ENCODE results near the gene UBR3. TPM values are rescaled to one million over a fixed set of nuclear protein-coding genes. Genes with fewer than 3 reads are reported as not detected.

UBR3 gene
- total RNA-seq, 1 experiment from 2014 or later, result 9.6 TPM

DNA sequence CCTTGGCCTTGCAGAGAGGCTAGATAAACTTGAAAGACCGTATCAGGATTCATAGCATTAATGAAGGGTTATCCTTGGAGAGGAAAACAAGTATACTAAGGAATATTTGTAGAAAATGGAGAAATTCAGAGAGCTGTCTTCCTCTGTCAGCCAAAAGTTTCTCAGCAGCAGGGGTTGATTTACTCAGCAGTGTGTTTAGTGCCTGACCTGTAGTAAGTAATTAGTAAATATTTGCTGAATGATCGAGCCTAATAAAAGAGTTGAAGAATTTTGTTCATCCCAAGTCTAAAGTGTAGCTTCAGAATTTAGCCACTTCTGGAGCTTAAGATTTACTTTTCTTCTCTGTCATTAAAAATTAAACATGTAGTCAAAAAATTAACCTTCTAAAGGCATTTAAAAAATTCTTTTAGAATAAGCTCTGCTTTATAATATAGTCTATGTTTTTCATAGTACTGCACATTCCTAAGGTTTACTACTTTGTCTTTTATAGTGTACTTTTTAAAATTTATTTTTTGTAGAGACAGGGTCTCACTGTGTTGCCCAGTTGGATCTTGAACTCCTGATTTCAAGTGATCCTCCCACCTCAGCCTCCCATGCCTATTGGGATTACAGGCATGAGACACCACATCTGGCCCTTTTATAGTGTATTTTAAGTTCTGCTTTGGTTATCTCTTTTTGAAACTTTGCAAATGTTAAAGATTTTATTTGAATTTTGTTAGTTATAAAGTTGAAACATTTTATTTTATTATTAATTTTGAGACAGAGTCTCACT, 212.3 kb downstream of the UBR3 start:
- no peak for DNase-seq (ENCODE audit: low spot score)

DNA sequence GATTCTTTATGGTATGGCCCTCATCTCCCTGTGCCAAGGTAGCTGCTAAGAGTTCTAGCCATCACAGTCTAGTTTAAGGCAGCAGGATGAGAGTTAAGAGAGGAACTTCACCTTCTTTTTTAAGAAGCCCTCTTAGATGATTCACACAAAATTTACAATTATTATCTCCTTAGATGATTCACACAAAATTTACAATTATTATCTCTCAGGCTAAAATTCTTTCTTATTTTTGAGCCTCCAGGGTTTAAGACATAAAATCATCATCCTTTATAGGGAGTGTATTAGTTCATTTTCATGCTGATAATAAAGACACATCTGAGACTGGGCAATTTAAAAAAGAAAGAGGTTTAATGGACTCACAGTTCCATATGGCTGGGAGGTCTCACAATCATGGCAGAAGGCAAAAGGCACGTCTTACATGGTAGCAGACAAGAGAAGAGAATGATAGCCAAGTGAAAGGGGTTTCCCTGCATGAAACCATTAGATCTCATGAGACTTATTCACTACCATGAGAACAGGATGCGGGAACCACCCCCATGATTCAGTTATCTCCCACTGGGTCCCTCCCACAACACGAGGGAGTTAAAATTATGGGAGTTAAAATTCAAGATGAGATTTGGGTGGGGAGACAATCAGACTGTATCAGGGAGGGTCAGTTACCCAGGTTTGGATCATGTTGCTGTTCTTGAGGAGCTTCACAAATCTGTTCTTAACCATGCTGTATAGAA, 217.7 kb downstream of the UBR3 start:
- no peak for DNase-seq (ENCODE audit: low spot score)

DNA sequence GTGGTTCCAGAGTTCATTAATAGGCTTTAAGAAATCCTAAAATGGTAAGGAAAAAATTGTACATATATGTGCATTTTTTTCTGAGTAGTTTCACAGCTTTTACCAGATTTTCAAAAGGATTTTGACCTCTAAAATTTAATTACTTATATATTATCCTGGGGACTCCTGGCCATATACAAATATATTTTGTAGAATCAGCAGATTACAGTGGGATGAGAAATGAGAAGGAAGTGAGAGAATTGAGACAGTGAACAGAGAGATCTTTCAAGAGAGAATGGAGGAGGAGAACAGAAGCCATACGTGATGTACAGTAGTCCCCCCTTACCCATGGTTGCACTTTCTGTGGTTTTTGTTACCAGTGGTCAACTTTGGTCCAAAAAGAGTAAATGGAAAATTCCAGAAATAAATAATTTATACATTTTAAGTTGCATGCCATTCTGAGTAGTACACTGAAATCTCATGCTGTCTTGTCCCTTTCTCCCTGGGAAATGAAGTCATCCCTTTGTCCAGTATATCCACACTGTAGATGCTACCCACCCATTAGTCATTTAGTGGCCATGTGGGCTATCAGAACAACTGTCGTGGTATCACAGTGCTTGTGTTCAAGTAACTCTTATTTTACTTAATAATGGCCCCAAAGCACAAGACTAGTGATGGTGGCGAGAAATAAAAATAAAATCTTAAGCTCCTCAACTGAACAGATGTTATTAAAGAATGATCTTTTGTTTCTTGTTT, 220.2 kb downstream of the UBR3 start:
- DNase-seq (ENCODE audit: low spot score), result no peak

DNA sequence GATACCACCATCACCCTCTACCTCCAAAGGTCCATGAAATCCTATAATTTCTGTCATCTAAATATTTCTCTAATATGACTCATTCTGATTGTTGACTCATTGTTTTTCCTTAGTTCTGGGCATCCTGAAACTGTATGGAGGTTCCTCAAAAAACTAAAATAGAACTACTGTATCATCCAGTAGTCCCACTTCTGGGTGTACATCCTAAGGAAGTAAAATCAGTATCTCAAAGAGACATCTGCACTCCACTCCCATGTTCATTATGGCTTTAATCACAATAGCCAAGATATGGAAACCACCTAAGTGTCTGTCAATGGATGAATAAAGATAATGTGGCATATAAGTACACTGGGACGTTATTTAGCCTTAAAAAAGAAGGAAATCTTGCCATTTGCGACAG, 224.9 kb downstream of the UBR3 start:
- no peak for DNase-seq (ENCODE audit: low spot score)

DNA sequence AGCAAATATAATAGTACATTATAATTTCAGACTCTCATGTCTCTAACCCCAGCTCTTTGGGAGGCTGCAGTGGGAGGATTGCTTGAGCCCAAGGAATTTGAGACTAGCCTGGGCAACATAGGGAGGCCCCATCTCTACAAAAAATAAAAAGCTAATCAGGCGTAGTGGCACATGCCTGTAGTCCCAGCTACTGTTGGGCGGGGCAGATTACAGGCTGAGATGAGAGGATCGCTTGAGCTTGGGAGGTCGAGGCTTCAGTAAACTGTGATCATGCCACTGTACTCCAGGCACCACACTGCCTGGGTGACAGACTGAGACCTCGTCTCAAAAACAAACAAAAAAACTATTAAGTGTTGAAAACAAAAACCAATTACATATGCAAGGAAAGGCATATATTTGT, 227.7 kb downstream of the UBR3 start:
- DNase-seq (ENCODE audit: low spot score), result no peak

DNA sequence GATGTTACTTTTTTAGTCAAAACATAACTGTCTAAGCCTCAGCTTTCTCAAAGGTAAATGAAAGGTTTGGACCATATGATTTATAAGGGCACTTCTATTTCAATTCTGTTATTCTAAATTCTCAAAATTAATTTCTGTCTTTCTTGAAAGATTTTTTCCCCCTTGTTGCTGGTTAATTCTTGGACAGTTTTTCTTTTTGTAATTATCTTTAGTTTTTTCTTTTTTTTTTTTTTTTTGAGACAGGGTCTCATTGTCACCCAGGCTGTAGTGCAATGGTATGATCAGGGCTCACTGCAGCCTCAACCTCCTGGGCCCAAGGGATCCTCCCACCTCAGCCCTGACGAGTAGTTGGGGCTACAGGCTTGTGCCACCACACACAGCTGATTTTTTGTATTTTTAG, 229.6 kb downstream of the UBR3 start:
- DNase-seq (ENCODE audit: low spot score), result no peak

DNA sequence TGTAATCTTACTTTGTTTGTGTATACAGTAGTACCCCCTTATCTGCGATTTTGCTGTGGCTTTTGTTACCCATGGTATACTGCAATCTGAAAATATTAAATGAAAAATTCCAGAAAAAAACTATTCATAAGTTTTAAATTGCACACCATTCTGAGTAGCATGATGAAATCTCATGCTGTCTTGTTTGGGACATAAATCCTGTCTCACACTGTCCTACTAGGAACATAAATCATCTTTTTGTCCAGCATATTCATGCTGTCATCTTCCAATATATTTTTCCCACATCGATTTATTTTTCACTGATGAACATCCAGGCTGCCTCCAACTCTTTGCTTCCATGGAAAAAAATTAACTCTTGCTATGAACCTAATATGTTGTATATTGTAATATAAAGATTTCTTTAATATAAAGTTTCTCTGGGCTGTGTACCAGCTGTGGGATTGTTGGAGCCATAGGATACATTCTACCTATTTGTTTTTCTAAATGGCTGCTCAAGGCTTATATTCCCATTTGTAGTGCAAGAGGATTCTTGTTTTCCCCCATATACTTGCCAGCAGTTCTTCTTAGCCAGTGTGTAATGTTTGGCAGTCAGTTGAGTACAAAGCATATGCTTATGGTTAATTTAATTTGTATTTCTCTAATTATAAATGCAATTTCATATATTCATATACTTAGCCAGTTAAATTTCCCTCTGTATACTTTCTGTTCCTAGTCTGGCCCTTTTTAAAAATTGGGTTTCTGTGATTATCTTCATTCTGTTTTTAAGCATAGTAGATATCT, 236.4 kb downstream of the UBR3 start:
- DNase-seq (ENCODE audit: low spot score), result no peak

DNA sequence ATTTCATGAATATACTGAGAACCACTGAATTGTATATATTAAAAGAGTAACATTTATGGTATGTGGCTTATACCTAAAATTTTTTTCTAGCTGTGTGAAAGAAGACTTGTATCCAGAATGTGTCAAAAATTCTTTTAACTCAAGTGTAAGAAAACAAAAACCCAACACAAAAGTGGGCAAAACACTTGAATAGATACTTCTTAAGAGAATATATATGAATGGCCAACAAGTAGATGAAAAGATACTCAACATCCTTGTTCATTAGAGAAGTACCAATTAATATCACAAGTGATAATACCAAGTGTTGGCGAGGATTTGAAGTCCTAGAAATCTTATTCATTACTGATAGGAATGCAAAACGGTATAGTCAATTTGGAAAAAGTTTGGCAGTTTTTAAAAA, 243.5 kb downstream of the UBR3 start:
- no peak for DNase-seq (ENCODE audit: low spot score)

DNA sequence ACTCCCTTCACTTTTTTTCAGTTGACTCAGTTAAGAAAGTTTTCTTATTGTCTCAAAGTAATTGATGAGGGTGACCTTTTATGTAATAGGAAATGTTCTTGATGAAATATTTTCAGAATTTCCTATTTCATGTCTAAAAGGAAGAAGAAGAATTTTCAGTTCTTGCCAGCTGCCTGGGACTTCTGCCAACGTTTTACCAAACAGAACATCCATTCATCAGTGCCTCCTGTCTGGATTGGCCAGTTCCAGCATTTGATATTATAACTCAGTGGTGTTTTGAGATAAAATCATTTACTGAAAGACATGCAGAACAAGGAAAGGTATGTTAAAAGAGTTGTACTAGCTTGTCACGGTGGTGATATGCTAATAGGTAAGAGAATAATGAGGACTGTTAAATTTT, 246.0 kb downstream of the UBR3 start:
- peak; percentile 61 for DNase-seq (ENCODE audit: low spot score)

DNA sequence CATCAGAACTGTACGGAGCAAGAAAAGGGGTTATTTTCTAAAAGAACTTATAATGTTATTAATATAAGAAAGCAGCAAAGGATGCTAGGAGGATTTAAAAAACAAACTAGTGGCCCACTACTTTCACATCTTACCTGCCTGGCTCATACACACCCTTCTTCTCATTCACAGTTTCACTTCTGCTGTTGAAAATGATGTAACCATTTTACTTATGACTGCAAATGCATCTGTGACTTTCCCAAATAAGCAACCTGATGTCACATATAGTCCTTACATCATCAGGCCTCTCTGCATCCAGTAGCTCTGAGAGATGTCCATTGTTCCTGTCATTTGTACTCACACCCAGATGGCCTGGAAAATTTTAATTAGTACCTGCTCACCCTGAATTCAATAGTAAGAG, 248.9 kb downstream of the UBR3 start:
- DNase-seq (ENCODE audit: low spot score), result no peak

DNA sequence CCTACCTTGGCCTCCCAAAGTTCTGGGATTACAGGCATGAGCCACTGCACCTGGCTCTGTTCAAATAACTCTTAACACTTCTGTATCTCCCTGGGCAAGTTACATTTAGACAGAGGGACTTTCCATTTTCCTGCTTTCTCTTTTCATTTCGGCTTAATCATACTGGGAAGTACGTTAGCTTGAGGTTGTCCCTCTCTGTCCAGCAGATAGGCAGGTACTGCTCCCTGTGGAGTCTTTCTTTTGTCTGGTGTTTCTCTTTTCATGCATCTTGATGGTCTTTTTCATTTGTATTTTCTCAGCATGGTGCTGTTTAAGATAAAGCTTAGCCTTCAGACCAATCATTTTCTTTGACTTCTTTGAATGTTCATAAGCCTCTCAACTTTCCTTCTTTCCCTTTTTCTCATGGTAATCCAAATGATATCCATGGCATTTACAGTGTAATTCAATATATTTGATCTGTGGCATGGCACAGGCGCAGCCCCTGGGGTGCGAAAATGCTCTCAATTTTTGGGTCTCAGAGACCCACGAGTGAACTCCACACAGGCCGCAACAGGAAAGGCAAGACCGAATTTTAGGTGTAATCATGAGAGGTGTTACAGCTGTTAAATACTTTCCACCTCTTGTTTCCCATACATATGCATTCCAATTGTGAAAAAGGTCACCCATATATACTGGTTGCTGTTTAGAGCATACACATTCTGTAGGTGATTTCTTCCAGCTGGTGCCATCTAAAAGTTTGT, 250.7 kb downstream of the UBR3 start:
- DNase-seq (ENCODE audit: low spot score), result no peak

DNA sequence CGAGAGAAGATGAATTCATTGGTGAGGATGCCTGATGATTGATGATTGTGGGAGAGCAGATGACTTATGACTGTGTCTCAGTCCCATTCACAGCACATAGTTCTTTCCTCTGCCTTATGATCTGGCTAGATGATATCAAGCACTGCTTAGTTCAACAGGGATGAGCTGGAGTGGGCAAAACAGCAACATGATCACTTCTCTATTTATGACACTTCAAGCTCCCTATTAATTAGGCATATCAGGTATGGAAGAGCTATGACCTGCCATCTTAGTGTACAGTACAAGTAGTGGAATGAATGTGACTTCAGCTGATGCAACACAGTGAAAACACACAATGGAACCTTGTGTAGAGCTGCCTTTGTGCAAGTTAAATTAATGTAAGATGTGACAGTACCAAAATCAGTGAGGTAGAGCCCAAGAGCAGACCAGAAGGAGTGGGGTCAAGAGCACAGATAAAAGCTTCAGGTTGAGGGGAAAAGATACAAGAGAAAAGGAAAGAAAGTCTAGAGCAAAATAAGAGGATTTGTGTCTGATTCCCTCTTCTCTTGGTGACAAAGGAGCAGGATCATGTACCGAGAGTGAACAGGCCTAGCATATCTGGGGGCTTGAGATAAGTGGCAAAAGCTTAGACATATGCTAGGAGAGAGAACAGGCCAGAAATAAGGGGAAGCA, 257.7 kb downstream of the UBR3 start:
- DNase-seq (ENCODE audit: low spot score), result no peak

DNA sequence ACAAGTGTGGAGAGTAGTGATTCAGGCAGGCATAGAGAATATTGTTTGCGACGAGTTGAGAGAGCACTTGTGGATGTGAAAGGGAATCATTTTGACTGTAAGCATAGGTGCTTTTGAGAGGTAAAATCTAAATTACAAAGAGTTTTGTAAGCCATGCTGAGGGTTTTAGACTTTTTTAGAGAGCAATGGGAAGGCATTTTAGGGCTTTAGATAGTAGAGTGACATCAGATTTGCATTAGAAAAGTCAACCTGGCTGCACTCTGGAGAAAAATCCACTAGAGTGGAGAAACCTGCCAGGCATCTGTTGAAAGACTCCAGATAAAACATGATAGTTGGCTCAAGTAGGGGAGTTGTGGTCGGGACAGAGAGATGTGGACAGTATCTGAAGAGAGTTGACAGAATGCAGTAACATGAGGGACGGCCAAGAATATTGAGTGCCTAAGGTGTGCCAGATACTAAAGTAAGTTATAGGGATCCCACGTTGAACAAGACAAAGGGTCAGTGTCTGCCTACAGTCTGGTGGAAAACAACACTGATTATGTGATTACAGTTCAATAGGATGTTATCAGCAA, 258.9 kb downstream of the UBR3 start:
- DNase-seq (ENCODE audit: low spot score), result no peak

DNA sequence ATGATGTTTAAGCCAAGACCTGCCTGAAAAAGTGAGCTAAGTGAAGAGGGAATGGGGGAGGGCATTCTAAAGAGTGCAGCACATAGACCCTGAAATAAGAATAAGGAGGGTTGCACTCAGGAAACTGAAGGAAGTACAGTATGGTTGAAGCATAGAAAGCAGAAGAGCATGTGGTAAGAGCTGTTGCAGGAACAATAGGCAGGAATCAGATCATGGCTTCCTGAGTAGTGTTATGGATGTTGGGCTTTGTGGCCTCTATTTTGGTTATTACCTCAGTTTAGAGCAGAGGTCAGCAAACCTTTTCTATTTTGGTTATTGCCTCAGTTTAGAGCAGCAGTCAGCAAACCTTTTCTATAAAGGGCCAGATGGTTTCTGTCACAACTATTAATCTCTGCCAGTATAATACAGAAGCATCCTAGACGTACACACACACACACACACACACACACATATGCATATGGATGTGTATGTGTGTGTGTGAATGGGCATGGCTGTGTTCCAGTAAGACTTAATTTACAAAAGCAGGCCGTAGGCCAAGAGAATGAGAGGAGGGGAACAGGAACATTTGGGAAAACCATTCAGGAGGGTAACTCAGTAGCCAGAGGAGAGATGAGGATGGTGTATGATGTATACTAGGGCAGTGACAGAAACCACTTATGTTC, 259.6 kb downstream of the UBR3 start:
- no peak for DNase-seq (ENCODE audit: low spot score)

DNA sequence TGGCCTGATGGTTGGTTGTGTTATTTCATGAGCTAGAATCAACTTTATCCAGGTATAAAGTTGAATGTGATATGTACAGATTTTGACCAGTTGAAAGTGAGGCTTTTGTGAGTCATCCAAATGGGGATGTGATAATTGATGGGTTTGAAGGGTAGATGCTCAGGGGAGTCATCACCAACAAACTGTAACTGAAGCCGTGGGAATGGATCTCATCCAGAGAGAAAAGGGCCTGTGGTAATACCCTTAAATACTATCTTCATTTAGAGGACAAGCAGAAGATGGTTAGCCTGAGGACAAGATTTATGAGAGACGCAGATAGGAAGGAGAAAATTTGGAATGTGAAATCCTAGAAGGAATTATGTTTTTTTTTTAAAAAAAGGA, 260.1 kb downstream of the UBR3 start:
- no peak for DNase-seq (ENCODE audit: low spot score)

DNA sequence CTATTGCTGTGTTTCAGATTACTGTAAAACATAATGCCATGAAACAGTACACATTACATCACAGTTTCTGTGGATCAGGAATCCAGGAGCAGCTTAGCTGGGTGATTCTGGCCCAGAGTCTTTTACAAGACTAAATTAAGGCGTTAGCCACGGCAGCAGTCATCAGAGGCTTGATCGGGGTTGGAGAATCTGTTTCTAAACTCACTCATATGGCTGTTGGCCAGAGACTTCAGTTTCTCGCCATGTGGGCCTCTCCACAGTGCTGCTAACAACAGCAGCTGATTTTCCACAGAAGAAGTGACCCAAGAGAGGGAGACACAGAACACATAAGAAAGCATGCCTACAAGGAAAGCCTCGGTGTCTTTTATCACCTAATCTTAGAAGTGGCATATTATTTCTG, 261.5 kb downstream of the UBR3 start:
- DNase-seq (ENCODE audit: low spot score), result no peak

DNA sequence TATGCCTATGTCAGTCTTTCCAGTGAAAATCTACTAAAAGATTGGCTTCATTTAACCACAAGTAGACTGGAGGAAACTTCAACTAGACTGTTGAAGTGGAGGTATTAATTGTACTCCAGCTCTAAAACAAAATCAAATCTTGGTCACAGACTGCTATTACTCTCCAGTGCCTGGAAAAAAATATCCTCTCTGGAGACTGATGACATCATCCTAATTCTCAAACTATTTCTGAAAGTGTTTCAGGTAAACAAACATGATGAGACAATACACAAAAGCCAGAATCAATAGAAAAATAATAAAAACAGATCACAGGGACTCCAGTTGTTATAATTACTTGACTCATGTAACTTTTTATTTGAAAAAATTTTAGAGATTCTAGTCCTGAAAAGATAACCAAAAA, 263.0 kb downstream of the UBR3 start:
- DNase-seq (ENCODE audit: low spot score), result no peak

DNA sequence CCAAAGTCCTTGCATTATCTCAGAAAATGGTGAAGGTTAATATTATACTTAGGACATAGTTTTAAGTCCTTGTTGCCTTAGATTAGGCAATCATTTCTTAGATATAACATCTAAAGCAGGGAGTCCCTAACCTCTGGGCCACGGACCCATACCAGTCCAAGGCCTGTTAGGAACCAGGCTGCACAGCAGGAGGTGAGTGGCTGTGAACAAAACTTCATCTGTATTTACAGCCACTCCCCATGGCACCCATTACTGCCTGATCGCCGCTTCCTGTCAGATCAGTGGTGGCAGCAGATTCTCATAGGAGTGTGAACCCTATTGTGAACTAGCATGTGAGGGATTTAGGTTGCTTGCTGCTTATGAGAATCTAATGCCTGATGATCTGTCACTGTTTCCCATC, 264.2 kb downstream of the UBR3 start:
- no peak for DNase-seq (ENCODE audit: low spot score)

DNA sequence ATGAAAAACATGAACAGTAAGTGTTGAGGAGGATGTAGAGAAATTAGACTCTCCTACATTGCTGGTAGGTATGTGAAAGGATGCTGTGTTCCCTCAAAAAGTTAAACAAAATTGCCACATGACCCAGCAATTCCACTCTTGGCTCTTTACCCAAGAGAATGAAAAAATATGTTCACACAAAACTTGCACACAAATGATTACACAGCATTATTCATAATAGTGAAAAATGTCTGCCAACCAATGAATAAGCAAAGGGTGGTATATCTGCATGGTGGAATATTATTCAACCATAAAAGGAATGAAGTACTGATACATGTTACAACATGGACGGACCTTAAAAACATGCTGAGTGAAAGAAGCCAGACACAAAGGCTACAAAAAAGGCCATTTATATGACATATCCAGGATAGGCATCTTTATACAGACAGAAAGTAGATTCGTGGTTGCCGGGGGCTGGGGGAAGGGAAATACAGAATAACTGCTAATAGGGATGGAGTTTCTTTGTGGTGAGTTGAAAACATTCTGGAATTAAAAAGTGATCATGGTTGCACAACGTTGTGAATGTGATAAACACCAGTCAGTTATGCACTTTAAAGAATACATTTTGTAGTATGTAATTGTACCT, 265.3 kb downstream of the UBR3 start:
- DNase-seq (ENCODE audit: low spot score), result no peak

Data from HT-29 (cell line).